ENCODE measurements around the gene ZSCAN5C.
A peak's percentile ranks its signal among the peaks of the same experiment; 100 is the strongest.
"Not testable (repeated sequence)": the region's sequence is repeated elsewhere in the genome, so short reads cannot be mapped to it uniquely, and the experiment has no call there.

Gene ZSCAN5C, protein sequence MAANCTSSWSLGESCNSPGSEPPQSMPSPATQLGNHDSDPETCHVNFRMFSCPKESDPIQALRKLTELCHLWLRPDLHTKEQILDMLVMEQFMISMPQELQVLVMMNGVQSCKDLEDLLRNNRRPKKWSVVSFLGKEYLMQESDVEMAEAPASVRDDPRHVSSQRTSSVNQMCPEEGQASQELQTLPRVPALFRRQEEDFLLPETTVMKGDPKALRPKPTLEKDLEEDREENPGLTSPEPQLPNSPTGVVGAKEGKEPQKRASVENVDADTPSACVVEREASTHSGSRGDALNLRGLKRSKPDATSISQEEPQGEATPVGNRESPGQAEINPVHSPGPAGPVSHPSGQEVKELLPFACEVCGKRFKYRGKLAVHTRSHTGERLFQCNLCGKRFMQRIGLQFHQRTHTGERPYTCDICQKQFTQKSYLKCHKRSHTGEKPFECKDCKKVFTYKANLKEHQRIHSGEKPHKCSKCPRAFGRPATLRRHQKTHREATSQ

DNA sequence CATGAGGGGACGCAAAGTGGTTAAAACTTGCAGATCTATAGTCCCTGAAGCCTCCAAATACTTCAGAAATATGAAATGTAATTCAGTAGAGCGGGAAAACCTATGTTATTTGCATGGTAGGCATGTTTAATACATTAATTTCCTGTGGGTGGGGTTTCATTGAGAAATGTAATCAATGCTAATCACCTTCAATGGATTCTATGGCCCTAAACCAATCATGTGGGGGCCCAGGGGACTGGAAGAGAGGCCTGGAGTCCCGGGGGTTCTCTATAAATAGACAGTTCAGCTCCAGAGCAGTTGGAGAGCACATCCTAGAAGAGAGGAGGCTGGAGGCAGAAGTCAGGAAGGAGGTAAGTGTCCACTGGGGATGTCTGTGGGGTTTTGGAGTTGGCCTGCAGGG lies at the start of gene ZSCAN5C:
ZSCAN5C (plus strand) TSS at position 301 of the 400 bp plus-strand sequence. CDS start 3,641 bp downstream, outside the sequence.
- no peak for DNase-seq

DNA sequence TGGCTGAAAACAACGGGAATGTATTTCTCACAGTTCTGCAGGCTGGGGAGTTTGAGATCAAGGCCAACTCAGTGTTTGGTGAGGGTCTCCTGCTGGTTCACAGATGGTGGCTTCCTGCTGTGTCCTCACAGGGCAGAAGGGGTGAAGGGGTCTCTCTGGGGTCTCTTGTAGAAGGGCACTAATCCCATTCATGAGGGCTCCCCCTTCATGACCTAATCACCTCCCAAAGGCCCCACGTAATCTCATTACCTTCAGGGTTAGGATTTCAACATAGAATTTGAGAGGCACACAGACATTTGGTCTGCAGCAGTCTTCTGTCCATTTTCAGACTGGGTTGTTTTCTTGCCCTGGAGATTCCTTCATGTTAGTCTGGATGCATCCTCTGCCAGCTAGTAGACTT lies 49.4 kb upstream of the ZSCAN5C start:
- no peak for DNase-seq

DNA sequence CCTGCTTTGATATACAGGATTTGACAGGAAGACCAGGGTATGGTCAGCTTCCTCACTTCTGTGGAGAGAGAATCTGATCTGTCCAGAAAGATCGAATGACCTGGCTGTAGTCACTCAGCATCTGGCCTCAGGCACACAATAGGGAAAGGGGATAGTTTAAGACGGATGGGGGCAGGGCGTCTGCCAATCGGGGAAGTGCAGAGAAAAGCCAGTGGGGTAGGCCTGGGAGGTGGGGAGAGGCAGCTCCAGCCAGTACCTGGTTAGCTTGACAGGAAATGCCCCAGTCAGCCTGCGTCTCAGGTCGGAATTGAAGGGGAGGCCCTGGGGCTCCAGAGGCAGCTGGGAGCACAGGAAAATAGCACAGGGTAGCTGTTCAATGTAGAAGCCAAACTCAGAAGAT lies 48.6 kb upstream of the ZSCAN5C start:
- no peak for DNase-seq

DNA sequence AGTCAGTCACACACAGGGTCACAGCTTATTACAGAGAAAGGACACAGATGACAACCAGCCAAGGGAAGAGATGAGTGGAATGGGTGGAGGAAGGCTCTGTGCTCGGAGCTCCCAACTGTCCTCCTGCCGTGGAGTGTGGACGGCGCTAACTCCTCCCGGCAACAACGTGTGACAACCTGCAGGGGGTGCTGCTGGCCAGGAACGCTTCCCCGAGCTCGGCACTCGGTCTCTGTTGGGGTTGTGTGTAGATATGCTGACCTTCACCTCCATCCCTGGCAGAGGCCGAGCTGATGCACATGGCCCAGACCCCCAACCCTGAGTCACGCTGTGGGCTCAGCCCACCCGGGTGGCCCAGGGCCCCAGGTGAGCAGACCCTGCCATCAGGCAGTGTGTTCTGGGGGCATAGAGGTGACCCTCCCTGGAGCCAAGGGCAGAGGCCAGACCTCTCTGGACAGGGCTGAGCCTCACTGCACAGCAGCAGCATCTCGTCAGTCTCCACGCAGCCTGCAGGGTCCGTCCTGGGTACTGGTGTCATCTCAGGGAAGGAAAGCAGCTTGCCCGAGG lies 46.9 kb upstream of the ZSCAN5C start:
- DNase-seq: no peak

DNA sequence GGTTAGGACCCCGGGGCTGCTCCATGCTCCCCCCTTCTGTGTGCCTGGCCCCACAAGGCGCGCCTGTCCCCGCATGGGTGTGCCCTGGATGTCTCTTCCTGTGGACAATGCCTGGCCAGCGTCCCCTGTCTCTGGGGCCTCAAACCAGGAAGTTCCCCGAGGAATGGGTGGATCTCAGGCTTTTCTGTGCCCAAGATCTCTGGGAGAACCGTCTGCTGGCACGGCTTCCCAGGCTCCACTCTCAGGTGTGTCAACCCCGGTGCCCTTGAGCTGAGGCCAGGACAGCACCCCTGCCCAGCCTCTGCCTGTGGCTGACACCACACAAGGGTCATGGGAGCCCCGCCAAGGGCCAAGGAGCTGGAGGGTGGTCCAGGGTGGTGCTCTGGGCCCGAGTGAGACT lies 45.3 kb upstream of the ZSCAN5C start:
- no peak for DNase-seq

DNA sequence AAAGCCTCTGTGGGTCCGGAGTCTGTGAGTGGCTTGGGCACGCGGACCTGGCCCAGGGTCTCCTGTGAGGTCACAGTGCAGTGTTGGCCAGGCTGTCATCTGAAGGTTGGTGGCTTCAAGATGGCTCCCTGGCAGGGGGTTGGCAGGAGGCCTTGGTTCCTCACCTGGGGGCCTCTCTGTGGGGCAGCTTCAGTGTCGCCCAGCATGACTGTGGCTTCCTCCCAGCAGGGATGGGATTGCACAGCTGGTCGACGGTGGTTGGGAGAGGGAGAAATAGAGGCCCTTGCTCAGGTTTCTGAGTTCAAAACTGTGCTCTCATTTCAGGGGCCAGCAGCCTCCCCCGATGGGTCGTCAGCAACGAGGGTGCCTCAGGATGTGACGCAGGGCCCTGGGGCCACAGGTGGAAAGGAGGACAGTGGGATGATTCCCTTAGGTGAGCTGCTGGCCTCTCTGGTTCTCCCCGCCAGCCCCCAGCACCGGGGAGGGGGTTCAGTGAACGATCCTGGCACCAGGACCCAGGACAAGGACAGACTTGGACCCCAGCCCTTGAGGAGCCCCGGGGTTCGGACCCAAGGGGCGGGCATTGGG lies 43.8 kb upstream of the ZSCAN5C start:
- DNase-seq: no peak

DNA sequence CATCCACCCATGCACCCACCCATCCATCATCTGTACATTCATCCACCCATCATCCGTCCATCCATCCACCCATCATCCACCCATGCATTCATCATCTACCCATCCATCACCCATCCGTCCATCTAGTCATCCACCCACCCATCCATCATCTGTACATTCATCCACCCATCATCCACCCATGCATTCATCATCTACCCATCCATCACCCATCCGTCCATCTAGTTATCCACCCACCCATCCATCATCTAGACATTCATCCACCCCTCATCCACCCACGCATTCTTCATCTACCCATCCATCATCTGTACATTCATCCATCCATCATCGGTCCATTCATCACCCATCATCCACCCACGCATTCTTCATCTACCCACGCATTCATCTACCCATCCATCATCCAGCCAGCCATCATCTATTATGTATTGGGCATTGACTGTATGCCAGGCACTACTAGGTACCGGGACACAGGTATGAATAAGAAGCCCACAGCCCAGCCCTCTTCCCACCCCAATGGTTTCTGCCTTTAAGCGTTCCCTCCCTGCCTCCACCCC lies 43.0 kb upstream of the ZSCAN5C start:
- no peak for DNase-seq

DNA sequence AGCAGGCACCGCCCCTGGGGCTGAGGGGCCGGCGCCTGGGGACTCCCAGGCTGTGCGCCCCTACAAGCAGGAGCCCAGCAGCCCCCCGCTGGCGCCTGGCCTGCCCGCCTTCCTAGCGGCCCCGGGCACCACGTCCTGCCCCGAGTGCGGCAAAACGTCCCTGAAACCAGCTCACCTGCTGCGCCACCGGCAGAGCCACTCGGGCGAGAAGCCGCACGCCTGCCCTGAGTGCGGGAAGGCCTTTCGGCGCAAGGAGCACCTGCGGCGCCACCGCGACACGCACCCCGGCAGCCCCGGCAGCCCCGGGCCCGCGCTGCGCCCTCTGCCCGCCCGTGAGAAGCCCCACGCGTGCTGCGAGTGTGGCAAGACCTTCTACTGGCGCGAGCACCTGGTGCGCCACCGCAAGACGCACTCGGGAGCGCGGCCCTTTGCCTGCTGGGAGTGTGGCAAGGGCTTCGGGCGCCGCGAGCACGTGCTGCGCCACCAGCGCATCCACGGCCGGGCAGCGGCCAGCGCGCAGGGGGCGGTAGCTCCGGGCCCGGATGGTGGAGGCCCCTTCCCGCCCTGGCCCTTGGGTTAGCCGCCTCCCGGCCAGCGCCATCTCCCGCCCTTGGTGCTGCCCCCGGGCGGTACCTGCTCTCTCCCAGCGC lies 42.3 kb upstream of the ZSCAN5C start:
- DNase-seq: no peak

DNA sequence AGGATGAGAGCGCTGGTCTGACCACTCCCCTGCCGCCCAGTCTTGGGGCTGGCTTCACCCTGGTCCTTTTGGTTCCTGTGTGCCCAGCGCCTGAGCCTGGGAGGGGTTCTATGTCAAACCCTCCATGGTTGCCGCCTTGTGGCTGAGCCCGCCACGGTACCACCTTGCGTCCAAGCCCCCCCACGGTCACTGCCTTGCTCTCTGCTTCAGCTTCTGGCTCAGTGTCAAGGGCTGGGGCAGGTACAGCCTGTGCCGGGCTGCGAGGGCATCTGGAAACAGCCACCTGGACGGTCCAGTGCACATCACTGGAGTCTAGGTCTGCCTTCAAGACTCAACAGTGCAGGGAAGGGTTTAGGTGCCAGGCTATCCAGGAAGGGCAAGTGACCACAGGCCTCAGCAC lies 40.5 kb upstream of the ZSCAN5C start:
- DNase-seq: no peak

DNA sequence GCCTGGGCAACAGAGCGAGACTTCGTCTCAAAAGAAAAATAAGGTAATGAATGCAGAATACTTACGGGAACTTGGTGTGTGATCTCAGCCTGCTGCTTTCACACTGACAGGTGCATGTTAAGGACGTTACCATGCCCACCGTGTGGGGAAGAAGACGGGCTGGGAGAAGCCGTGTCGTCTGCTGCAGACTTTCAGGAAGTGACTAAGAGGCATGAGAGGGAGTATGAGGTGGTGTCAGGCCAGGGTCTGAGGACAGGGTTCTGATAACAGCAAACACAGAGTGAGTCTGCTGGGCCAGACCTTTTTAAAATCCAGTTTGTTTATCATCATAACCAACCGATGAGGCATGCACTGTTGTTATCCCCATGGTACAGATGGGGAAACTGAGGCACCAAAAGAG lies 39.8 kb upstream of the ZSCAN5C start:
- peak in 1 of 2 donors; percentile 24 for DNase-seq

DNA sequence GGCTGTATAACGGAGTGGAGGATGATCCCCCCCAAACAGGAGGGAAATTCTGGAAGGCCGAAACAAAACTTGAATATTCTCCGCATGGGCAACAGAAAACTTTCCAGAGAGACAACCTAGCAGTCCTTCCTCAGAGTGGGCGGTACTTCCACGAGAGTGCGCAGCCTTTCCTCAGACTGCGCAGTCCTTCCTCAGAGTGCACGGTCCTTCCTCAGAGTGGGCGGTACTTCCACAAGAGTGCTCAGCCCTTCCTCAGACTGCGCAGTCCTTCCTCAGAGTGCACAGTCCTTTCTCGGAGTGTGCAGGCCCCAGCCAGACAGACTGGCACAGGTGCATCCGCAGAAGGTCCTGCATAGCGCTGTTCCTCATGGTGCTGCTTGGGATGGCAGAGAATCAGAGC lies 39.0 kb upstream of the ZSCAN5C start:
- no peak for DNase-seq

DNA sequence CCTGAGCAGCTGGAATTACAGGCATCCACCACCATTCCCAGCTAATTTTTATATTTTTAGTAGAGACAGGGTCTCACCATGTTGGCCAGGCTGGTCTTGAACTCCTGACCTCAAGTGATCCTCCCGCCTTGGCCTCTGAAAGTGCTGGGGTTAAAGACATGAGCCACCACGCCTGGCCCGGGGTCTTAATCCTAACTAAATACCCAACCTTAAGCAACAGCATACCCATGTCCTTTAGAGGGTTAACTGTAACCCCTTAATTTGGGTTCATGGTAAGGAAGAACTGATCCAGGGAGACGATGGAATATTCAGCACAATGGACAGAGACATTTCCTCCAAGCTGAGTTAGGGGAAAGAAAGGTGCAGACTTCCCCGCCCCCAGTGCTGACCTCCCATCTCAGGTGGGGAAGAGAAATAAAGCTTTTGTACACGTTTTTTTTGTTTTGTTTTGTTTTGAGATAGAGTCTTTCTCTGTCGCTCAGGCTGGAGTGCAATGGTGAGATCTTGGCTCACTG lies 35.0 kb upstream of the ZSCAN5C start:
- DNase-seq: no peak

DNA sequence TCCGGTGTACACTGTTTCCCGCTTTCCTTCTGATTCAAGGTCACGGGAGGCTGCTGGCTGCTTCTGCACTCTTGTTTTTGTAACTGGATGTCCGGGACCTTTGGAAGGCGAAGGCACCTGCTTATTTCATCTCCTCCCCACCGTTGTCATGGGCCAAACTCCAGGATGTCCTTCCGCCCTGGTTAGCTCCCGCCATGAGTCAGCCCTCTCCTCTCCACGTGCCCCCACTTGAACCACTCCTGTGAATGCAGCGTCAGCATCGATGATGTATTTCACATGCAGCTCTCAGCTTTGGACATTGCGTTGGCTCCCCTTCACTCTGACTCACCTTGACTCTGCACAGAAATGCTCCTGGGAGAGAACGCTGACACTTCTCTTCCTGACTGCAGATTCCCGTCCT lies 31.8 kb upstream of the ZSCAN5C start:
- DNase-seq: no peak

DNA sequence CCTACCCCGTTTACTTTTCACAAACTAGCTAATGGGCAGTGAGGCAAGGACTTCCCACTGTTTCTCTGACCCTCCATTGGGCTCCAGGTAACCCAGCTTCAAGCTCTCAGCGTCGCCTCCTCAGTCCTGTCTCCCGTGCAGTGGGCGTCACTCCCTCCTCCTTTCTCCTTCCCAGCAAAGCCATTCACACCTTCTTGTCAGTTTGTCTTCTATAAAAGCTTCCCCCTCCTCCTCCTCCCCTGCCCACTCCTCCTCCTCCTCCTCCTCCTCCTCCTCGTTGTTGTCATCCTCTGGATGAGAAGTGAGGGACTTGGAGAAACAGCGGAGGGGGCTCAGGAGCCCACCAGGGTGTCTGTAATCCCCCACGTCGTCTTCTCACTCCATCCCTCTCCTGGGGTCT lies 28.0 kb upstream of the ZSCAN5C start:
- DNase-seq: no peak

DNA sequence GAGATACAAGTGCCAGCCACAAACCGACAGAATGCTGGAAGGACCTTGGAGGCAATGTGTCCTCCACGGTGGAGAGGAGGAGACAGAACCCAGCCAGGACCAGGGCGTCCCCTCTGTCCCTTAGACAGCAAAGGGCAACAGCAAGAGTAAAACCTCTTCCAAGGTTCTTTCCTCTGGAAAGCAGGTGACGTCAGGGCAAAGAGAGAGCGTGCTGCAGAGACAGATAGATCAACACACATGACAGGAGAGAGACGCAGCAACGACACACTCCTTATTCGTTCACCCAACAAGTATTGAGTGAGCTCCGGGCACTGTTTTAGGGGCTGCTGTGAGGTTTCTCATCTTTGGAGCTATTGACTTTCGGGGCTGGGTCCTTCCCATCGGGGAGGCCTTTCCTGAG lies 27.5 kb upstream of the ZSCAN5C start:
- DNase-seq: no peak

DNA sequence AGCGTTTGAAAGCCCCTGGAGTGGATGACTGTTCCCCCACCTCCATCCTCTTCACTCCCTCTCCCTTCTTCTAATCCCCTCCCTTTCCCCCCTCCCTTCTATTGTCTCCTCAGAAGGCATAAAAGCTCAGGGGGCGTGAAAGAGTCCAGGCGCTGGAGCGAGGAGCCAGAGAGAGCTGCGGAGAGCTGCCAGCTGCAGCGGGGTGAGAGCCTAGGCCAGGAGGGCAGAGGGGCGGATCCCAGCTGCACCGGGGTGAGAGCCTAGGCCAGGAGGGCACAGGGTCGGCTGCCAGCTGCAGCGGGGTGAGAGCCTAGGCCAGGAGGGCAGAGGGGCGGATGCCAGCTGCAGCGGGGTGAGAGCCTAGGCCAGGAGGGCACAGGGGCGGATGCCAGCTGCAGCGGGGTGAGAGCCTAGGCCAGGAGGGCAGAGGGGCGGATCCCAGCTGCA lies 26.2 kb upstream of the ZSCAN5C start, which contains the start of gene GALP:
GALP (plus strand) TSS at position 148 of the 447 bp plus-strand sequence. CDS start 1,101 bp downstream, outside the sequence.
- DNase-seq: not testable (repeated sequence)

DNA sequence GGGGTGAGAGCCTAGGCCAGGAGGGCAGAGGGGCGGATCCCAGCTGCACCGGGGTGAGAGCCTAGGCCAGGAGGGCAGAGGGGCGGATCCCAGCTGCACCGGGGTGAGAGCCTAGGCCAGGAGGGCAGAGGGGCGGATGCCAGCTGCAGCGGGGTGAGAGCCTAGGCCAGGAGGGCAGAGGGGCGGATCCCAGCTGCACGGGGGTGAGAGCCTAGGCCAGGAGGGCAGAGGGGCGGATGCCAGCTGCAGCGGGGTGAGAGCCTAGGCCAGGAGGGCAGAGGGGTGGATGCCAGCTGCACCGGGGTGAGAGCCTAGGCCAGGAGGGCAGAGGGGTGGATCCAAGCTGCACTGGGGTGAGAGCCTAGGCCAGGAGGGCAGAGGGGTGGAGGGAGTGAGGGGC lies 25.8 kb upstream of the ZSCAN5C start:
- not testable (repeated sequence) for DNase-seq

DNA sequence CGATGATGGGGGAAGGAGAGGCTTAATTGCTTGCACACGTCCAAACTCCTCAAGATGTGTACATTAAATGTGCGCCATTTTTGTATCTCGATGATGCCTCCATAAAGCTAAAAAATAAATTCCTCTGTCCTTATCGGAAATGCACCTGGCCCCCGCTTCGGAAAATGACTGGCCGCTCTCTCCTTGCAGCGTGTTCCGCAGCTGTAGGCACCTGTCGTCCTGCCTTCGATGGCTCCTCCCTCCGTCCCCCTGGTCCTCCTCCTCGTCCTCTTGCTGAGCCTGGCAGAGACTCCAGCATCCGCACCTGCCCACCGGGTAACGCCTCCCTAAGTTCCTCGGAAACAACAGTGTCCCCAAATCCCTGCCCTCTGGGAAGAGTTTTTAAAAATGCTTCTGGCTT lies 25.2 kb upstream of the ZSCAN5C start:
- no peak for DNase-seq

DNA sequence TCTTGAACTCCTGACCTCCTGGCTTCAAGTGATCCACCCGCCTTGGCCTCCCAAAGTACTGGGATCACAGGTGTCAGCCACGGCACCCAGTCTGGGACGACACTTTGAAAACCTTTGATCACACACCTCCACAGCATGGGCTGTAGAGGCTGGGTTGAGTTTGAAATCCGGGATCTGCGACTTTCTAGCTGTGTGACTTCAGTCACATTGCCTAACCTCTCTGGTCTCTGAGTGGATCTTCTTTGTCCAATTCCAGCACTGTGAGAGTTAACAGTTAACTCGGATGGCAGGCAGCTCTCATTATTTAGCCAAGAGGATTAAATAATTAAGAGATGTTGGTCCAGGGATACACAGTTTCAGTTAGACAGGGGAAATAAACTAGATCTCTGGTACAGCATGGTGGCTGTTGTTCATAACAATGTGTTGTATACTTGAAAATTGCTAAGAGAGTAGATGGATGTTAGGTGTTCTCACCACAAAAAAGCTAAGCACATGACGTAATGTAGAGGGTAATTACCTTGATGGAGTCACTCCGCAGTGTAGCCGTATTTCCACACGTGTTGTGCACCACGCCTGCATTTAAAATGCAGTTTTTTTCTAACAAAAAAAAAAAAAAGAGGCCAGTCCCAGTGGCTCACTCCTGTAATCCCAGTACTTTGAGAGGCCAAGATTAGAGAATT lies 24.4 kb upstream of the ZSCAN5C start:
- DNase-seq: no peak

DNA sequence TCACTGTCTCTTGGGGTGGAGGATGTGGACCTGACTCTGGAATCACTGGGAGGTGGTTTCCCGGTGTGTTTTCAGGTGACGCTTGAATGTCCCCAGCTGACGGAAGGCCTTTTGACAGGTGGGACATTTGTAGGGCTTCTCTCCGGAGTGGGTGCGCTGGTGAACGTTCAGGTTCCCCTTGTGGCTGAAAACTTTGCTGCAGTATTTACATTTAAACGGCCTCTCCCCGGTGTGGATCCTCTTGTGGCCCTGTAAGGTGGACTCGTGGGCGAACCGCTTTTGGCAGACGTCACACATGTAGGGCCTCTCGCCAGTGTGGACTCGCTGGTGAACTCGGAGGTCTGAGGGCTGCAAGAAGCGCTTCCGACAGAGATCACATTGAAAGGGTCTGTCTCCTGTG lies 12.3 kb upstream of the ZSCAN5C start:
- no peak for DNase-seq

DNA sequence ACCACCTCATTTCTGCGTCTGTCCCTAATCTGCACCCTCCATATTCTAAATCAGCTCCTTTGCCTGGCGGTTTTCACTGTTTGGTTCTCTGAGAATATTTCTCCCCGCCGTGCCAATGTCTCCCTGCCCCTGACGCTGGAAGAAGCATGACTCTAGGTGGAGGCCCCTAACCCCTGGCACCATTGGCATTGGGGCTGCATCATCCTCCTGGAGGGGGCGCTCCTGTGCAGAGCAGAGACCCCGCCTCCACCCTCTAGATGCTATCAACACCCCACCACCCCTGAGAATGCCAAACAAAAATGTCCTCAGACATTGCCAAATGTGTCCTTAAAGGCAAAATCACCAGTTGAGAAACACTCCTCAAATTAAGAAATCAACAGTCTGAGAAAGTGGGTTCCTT lies 11.0 kb upstream of the ZSCAN5C start:
- no peak for DNase-seq

DNA sequence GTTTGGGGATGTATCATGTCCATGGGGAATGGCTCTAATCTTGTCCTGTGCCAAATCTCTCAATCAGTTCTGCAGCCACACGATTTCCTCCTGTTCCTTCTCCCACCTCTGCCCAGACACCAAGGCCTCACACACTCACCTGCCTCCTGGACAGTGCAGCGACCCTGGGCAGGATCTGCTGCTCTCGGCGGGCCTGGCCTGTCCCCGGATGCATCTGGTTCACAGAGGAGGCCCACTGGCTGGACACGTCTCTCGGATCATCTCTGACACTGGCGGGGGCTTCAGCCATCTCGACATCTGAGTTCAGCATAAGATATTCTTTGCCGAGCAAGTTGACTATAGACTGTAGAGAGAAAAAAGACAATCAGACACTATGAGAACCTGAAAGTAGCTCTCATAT lies 10.4 kb upstream of the ZSCAN5C start:
- no peak for DNase-seq

Measured in stimulated activated CD4-positive, alpha-beta T cell treated with anti-CD3 and anti-CD28 coated beads, Interleukin-2, amount 100 ng/mL, for 48 hours (primary cell).